ENCODE results near the gene SNRNP25. TPM values are rescaled to one million over a fixed set of nuclear protein-coding genes. Genes with fewer than 3 reads are reported as not detected.
A peak's percentile ranks its signal among the peaks of the same experiment; 100 is the strongest.

Gene SNRNP25
- polyA plus RNA-seq, 1 experiment: 38.8 TPM

- ChIA-PET POLR2A (no interaction called here), CTCF (interaction anchor here (1.2 to 2.9 kb wide), 2 partner anchors 12 to 19 kb away, joined by 9 to 11 read pairs; no protein-coding TSS in a partner anchor)
- TF ChIP-seq CTCF (IDR thresholded peaks at IDR 0.05; ENCODE audit: low read depth, low read length): no peak
- no peaks in the 10 kb centered on the region; the same call in 1 of the 2 replicates for H3K9me3 ChIP-seq (ENCODE audit: control insufficient read depth, insufficient read depth, low read length)
- H3K4me3 ChIP-seq (ENCODE audit: low read depth, low read length): peak within 1 kb of the TSS; percentile 76
- no peak for DNase-seq (ENCODE audit: low read depth, low spot score)
- peak within 1 kb of the TSS; percentile 98 for H3K27ac ChIP-seq (ENCODE audit: low read depth, low read length)
- no peaks in the 10 kb centered on the region for H3K27me3 ChIP-seq (ENCODE audit: control insufficient read depth, insufficient read depth, low read length)
Observed at GRCh38 chr16:77807-78443, 24.3 kb downstream of the SNRNP25 start, which contains the start of gene MPG. Gene MPG (plus strand): TSS chr16:78225. CDS start chr16:78310, 85 bp downstream.

- ChIA-PET POLR2A (interaction anchor here (0.6 kb wide), 1 partner anchor 323 kb away, joined by 3 read pairs; the partner anchor contains the start of gene DECR2), CTCF (interaction anchor here (0.6 to 2.9 kb wide), 4 partner anchors 13 to 274 kb away, joined by 3 to 11 read pairs (median 6); no protein-coding TSS in a partner anchor)
- no peaks in the 10 kb centered on the region for H3K27me3 ChIP-seq (ENCODE audit: control insufficient read depth, insufficient read depth, low read length)
- peak overlapping the region; percentile 68 for H3K27ac ChIP-seq (ENCODE audit: low read depth, low read length)
- no peak for DNase-seq (ENCODE audit: low read depth, low spot score)
- TF ChIP-seq CTCF (IDR thresholded peaks at IDR 0.05; ENCODE audit: low read depth, low read length): no peak
- no peaks in the 10 kb centered on the region; the same call in 1 of the 2 replicates for H3K9me3 ChIP-seq (ENCODE audit: control insufficient read depth, insufficient read depth, low read length)
- H3K4me3 ChIP-seq (ENCODE audit: low read depth, low read length): peak overlapping the region; percentile 76
Observed at GRCh38 chr16:78444-79150, 25.0 kb downstream of the SNRNP25 start.

- no peak for TF ChIP-seq CTCF (IDR thresholded peaks at IDR 0.05; ENCODE audit: low read depth, low read length)
- Histone ChIP-seq H3K4me3 (ENCODE audit: low read depth, low read length) (peak overlapping the region; percentile 76), H3K27ac (ENCODE audit: low read depth, low read length) (peak overlapping the region; percentile 68), H3K27me3 (ENCODE audit: control insufficient read depth, insufficient read depth, low read length) (no peaks in the 10 kb centered on the region), H3K9me3 (ENCODE audit: control insufficient read depth, insufficient read depth, low read length) (no peaks in the 10 kb centered on the region; the same call in 1 of the 2 replicates)
- CTCF ChIA-PET: interaction anchor here (0.6 to 2.9 kb wide), 4 partner anchors 14 to 274 kb away, joined by 3 to 11 read pairs (median 6); no protein-coding TSS in a partner anchor
- DNase-seq (ENCODE audit: low read depth, low spot score): no peak
- POLR2A ChIA-PET: no interaction called here
Observed at GRCh38 chr16:79151-80054, 25.8 kb downstream of the SNRNP25 start.

GRCh38 chr16:83060-83603 is 29.5 kb downstream of the SNRNP25 start:
- ChIA-PET CTCF (interaction anchor here (1.5 to 3.1 kb wide), 2 partner anchors 13 to 17 kb away, joined by 6 to 25 read pairs; no protein-coding TSS in a partner anchor), POLR2A (no interaction called here)
- H3K27me3 ChIP-seq (ENCODE audit: control insufficient read depth, insufficient read depth, low read length): no peaks in the 10 kb centered on the region
- H3K4me3 ChIP-seq (ENCODE audit: low read depth, low read length): no peak overlapping the region
- no peak for TF ChIP-seq CTCF (IDR thresholded peaks at IDR 0.05; ENCODE audit: low read depth, low read length)
- no peaks in the 10 kb centered on the region; the same call in 1 of the 2 replicates for H3K9me3 ChIP-seq (ENCODE audit: control insufficient read depth, insufficient read depth, low read length)
- DNase-seq (ENCODE audit: low read depth, low spot score): no peak
- peak overlapping the region; percentile 31 for H3K27ac ChIP-seq (ENCODE audit: low read depth, low read length)

Measured in AG04450 (cell line).